Measurements from ENCODE around the gene WDR41. TPM values are rescaled to one million over a fixed set of nuclear protein-coding genes. Genes with fewer than 3 reads are reported as not detected.
"Not testable (repeated sequence)": the region's sequence is repeated elsewhere in the genome, so short reads cannot be mapped to it uniquely, and the experiment has no call there.

The WDR41 gene
- 81.3 and 380 TPM in 2 replicates for total RNA-seq (ENCODE audit: low replicate concordance)

- H3K4me3 ChIP-seq (ENCODE audit: low read depth, low read length): peak within 1 kb of the TSS; percentile 85
- TF ChIP-seq CTCF (IDR thresholded peaks at IDR 0.05; ENCODE audit: insufficient read depth, low read length): peak; percentile 84
These were observed at the start of gene WDR41 for GRCh38 chr5:77491783-77492652. Gene WDR41, minus strand, starts transcription at chr5:77492316. Its CDS starts 96 bp downstream, at chr5:77492220.

GRCh38 chr5:77531297-77531696 is 39.2 kb upstream of the WDR41 start:
- TF ChIP-seq CTCF (IDR thresholded peaks at IDR 0.05; ENCODE audit: insufficient read depth, low read length): no peak
- DNase-seq (ENCODE audit: low read depth): no peak
- H3K4me3 ChIP-seq (ENCODE audit: low read depth, low read length): no peak overlapping the region

More at GRCh38 chr5:77491783-77492652, at the start of gene WDR41:
- peak; percentile 96 for DNase-seq (ENCODE audit: low read depth)

- H3K4me3 ChIP-seq (ENCODE audit: low read depth, low read length): no peak overlapping the region
- DNase-seq (ENCODE audit: low read depth): peak; percentile 17
- TF ChIP-seq CTCF (IDR thresholded peaks at IDR 0.05; ENCODE audit: insufficient read depth, low read length): peak; percentile 20
These were observed 26.2 kb upstream of the WDR41 start for GRCh38 chr5:77518304-77518703.

GRCh38 chr5:77514457-77514856 is 22.3 kb upstream of the WDR41 start:
- no peak for TF ChIP-seq CTCF (IDR thresholded peaks at IDR 0.05; ENCODE audit: insufficient read depth, low read length)

GRCh38 chr5:77513321-77513720 is 21.2 kb upstream of the WDR41 start:
- no peak for DNase-seq (ENCODE audit: low read depth)
- no peak for TF ChIP-seq CTCF (IDR thresholded peaks at IDR 0.05; ENCODE audit: insufficient read depth, low read length)
- H3K4me3 ChIP-seq (ENCODE audit: low read depth, low read length): no peak overlapping the region

More at GRCh38 chr5:77514457-77514856, 22.3 kb upstream of the WDR41 start:
- no peak overlapping the region for H3K4me3 ChIP-seq (ENCODE audit: low read depth, low read length)
- DNase-seq (ENCODE audit: low read depth): no peak

GRCh38 chr5:77501132-77501531 is 9.0 kb upstream of the WDR41 start:
- not testable (repeated sequence) for DNase-seq (ENCODE audit: low read depth); H3K4me3 ChIP-seq (ENCODE audit: low read depth, low read length)

- no peak for TF ChIP-seq CTCF (IDR thresholded peaks at IDR 0.05; ENCODE audit: insufficient read depth, low read length)
- H3K4me3 ChIP-seq (ENCODE audit: low read depth, low read length): no peak overlapping the region
These were observed 7.9 kb upstream of the WDR41 start for GRCh38 chr5:77499973-77500372.

More at GRCh38 chr5:77499973-77500372, 7.9 kb upstream of the WDR41 start:
- no peak for DNase-seq (ENCODE audit: low read depth)

Data from fibroblast of the aortic adventitia (primary cell).